Adipose tissue (tissue), 3 donors: ENCODE measurements around the gene TNFRSF1A. TPM values are rescaled to one million over a fixed set of nuclear protein-coding genes. Genes with fewer than 3 reads are reported as not detected.

ENCODE experiments used
- H3K27ac ChIP-seq: one replicate; pipeline ENCODE4 v1.5.1; 2013; ENCODE audit warnings: low read depth, low read length
- whole genome bisulfite sequencing, 3 donors: extraction: QIAGEN DNeasy Blood & Tissue Kit; methylation state at CpG; one replicate each; pipeline ENCODE4 v1.1.7; 2013; 5-methylcytosine and 5-hydroxymethylcytosine counted together
- polyA plus RNA-seq, 3 donors: library from polyadenylated mRNA; stranded (reverse); fragments of 200-250 nt; gene quantifications; one replicate each; pipeline ENCODE4 v1.2.3, GENCODE V29; 2013
- donor health status: healthy with polysubstance abuse.
- donor health status: Bipolar disorder and iron deficiency.
- donor health status: healthy.

The TNFRSF1A gene
- polyA plus RNA-seq, 3 donors = 46.8 to 238 (median 68.9) TPM

DNA sequence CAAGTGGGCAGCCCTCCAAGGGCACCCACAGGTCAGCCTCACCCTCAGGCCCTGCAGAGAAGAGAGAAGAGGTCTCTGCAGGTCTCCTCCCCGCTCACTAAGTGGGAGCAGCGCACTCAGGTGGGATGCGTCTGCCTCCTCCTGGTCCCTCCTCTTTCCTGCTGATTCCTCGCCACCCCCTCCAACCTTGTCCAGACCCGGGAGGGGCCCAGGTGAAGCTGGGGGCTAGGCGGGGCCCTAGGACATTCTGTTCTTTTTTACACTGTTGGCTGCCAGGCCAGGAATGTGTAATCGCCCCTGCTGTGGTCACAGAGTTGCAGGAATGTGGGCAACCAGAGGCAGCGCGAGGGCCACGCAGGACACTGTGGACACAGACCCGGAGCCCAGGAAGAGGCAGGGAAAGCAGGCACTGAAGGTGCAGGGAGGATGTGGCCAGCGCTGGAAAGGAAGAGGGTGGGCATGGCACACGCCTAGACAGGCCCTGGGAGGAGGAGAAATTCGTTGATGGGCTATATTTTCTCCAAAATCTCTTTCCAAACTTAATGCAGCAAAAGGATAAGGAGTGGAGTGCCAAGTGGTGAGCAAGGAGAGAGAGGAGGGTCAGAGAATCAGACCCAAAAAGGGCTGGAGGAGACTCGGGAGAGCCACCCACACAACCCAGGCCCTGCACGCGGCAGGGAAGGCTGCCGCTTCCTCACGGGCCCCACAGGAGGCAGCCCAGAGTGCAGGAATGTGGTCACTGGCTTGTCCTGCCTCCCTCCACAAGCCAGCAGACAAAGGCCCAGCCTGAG is 34.4 kb upstream of the TNFRSF1A start:
- 29 to 56% (median 35%) methylated on average over 17 to 19 of the region's 19 CpGs for WGBS, 3 donors
- H3K27ac ChIP-seq = no peak overlapping the region

DNA sequence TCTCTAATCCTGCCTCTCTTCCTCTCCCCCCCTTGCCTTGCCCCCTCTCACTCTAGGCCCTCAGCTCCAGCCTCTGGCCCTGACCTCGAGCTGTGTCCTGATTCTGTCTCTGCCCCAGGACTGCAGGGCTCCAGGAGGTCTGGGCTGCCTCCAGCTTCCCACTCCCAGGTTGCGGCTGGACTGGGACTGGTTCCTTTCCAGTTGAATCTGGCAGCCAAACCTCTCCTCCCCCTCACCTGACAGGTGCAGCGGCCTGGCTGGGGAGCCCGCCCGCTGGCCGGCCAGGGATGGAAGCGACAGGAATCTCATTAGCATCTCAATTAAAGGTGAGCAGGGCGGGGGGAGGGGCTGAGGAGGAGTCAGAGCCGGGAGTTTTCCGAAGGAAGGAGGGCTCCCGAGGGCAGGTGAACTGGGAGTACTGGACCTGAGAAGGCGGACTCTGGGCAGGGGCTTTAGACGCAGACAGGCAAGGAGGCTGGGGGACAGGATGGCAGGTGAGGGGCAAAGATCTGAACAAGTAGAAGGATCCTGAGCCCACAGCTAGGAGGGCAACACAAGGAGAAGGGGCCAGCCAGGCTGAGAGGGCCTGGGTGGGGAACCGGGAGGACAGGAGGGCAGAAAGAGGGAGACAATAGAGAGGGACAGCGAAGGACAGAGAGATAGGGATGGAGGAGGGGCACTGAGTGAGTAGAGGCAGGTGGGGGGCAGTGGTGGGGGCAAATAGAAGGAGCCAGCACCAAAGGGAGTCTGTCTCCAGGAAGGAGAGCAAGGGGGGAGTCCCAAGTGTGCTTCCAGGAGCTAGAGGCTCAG is 33.6 kb upstream of the TNFRSF1A start, which contains the start of gene SCNN1A:
Gene SCNN1A, minus strand, starts transcription at position 295 of the 810 bp plus-strand sequence. CDS start 780 bp downstream, outside the sequence.
- no peak within 1 kb of the TSS for H3K27ac ChIP-seq
- 71 to 85% (median 84%) methylated on average over 15 of the region's 15 CpGs for WGBS, 3 donors

DNA sequence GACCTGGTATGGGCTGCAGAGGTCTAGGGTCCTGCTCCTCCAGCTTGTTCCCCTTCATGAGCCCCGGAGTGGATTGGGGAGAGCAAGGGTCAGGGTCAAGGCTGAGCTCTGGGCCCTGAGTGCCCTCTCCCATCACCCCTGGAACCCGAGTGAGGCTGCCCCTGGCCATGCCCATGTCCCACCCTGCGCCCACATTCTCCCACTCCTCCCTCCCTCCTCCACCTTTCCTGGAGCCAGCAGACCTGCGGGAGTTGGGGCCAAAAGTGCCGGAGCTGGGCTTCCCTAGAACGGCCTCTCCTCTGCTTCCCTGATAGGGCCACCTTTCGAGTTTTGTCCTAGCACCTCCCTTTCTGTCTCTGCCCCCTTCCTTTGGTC is 32.9 kb upstream of the TNFRSF1A start:
- 68 to 80% (median 73%) methylated on average over 7 of the region's 7 CpGs for WGBS, 3 donors
- no peak overlapping the region for H3K27ac ChIP-seq

DNA sequence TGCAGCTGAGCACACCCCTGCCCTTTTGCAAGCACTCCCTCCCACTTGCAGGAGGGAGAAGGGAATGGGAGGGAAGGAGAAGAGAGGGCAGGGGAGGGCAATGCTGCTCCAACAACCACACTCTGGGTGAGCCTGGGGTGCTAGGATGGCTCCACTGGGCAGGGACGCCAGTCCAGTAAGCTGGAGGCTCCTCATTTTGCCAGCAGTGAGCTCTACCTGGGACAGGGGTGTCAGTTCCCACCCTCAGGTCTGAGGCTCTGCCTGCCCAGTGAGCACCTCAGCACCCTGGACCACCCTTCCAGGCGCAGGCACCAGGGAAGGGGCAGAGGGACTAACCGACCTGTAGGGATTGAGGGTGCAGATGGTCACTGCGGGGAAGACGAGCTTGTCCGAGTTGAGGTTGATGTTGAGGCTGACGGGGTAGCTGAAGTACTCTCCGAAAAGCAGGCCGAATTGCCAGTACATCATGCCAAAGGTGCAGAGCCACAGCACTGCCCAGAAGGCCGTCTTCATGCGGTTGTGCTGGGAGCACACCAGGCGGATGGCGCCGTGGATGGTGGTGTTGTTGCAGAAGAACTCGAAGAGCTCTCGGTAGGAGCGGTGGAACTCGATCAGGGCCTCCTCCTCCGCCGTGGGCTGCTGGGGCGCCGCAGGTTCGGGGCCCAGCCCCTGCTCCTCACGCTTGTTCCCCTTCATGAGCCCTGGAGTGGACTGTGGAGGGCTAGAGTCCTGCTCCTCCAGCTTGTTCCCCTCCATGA is 32.3 kb upstream of the TNFRSF1A start:
- 83 to 95% (median 89%) methylated on average over 23 to 24 of the region's 24 CpGs for WGBS, 3 donors

DNA sequence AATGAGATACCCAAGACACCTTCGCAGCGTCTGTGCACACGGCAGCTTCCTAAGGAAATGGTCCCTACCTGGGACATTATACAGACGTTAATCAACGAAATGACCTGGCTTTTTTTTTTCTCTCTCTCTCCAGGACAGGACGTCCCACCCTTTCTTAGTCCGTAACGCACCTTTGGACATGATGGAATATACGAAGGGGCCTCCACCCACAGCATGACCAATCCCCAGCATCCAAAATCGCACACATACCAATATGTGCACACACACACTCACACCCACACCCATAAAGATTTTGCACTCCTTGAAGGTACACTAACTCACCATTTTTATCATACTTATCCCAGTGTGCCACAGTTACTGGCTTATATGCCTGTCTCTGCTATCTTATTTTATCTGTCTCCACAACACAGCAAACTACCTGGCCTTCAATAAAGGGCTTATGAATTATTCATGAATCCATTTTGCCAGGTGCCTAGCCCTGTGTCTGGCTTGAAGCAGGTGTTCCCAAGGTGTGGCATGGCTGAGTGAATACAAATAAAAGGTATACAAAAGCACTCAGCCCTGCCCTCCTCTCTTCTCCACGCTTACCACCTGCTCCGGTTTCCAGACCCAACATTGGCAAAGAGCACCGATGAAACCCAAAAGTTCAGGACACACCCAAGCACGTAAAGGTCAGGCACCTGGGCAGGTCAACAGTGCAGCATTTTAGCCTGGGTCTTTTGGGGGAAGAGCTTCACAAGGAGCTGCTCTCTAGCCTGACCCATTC is 31.3 kb upstream of the TNFRSF1A start:
- no peak overlapping the region for H3K27ac ChIP-seq
- WGBS, 3 donors = 66 to 82% (median 76%) methylated on average over 14 of the region's 14 CpGs

More for the DNA sequence above, 32.3 kb upstream of the TNFRSF1A start:
- H3K27ac ChIP-seq = no peak overlapping the region

DNA sequence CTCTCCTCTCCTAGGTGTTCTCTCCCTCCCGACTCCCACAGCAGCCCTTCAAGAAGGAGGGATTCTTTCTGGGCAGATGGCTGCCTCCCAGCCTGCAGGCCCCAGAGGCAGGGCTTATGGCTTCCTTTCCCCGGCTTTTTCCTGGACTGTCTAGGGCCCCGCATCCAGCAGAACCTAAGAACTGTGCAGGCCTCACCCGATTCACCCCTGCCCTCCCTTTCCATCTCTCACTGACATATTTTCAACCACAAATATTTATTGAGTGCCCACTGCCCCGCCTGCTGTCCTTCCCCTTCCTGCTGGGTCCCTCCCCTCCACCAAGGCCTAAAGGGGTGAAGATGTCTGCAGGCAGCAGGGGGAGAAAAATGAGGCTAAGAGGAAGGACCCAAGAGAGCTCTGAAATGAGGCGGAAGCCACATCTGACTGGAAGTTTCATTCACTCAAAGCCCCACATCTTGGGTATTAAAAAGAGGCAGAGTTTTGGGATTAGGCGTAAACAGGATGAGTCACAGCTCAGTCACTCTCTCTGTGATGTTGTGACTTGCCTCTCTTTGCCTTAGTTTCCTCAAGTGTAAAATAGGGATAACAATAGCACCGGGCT is 30.6 kb upstream of the TNFRSF1A start:
- no peak overlapping the region for H3K27ac ChIP-seq
- 23 to 47% (median 37%) methylated on average over 8 of the region's 8 CpGs for WGBS, 3 donors

DNA sequence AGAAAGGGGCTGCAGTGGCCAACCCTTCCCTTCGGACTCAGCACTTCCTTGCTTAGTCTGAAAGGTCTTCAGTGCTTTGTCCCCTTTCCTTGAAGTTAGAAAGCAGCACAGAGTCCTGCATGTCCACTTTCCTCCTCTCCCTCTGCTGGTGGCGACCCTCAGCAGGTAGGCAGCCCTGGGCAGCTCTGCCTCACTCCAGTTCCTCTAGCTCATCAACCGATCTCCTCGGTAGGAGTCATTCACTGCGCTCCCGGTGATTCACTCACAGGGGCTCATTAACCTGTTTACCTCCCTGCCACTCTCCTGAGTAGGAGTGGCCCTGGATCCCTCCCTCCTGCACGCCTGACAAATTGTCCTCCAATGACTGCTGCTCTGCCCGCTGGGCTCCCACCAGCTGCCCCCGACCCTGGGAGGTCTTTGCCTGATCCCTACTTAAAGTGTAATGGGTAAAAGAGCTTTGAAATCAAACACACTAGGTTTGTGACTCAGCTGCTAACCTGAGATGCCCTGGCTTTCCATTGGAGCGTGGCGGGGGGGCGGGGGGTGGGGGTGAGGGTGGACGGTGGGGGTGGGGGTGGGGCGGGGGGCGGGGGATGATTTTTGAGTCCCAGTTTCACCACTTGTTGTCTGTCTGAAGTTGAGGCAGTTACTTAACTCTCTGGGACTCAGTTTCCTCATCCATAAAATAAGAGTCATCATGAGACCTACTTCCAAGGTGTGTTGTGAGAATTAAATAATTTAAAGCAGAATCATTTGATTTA is 29.3 kb upstream of the TNFRSF1A start:
- 31 to 73% (median 70%) methylated on average over 14 to 15 of the region's 15 CpGs for WGBS, 3 donors
- no peak overlapping the region for H3K27ac ChIP-seq

DNA sequence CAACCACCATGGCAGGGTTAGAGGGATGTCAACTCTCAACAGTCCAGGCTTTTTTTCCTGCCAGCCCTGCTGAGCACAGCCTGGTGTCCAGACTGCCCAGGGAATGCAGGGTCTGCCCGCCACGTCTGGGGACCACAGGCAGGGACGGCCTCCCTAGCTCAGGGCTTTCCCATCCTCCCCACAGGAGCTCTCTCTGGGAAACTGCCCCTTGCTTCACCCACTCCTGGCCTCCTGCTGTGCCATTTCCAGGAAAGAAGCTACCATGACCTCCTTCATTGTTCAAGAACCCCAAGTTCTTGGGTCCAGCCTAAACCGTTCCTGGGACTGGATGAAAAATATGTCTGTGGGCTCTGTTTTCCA is 28.7 kb upstream of the TNFRSF1A start:
- H3K27ac ChIP-seq = no peak overlapping the region
- 66 to 95% (median 95%) methylated on average over 4 of the region's 4 CpGs for WGBS, 3 donors

DNA sequence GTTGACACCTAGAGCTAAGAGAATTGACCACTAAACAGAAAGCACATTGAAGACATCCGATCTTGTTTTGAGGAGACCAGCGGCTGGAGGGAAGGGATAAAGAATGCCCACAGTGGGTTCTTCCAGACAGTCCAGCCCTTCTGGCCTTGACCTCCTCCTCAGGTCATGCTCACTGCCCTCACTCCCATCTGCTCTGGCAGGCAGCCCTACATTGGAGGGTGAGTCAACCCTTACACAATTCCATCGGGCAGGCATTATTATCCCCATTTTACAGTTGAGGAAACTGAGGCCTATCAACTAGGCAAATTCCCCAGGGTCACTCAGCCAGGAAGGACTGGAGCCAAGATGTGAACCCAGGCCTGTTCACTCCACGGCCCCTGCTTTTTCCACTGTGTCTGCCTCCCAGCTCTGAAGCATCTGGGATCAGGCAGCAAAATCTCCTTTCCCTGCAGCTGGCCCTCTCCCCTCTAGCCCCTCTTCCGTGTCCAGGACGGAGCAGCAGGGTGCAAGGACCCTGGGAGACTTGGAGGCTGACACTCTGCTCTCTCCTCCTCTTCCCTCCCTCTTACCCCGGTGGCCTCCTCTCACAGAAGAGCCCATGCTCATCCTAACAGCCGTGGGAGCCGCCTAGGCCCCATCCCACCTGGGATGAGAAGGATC is 28.2 kb upstream of the TNFRSF1A start:
- 85 to 91% (median 91%) methylated on average over 9 of the region's 9 CpGs for WGBS, 3 donors
- no peak overlapping the region for H3K27ac ChIP-seq

DNA sequence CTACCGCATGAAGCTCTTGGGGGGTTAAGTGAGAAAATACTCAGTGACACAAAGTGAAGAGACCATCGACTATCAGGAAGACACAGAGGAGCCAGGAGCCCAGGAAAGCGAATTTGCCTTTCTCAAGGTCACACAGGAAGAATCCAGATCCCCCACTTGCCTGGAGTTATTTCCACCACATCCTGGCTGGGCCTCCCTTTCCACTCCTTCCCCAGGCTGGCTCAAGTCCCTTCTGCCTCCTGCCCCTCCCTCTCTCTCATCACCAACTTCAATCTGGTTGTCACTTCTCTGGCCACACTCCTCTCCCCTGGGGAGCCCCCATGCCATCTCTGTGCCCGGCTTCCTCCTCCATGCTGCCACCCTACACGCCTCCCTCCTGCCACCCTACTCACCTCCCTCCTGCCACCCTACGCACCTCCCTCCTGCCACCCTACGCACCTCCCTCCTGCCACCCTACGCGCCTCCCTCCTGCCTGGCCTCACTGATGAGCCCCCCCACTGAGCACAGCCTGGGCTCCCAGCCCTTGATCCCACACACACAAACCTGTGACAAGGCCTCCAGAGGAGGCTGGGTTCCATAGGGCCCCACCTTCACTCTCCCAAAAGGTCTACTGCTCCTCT is 27.1 kb upstream of the TNFRSF1A start:
- 74 to 86% (median 84%) methylated on average over 9 of the region's 9 CpGs for WGBS, 3 donors
- H3K27ac ChIP-seq = no peak overlapping the region

DNA sequence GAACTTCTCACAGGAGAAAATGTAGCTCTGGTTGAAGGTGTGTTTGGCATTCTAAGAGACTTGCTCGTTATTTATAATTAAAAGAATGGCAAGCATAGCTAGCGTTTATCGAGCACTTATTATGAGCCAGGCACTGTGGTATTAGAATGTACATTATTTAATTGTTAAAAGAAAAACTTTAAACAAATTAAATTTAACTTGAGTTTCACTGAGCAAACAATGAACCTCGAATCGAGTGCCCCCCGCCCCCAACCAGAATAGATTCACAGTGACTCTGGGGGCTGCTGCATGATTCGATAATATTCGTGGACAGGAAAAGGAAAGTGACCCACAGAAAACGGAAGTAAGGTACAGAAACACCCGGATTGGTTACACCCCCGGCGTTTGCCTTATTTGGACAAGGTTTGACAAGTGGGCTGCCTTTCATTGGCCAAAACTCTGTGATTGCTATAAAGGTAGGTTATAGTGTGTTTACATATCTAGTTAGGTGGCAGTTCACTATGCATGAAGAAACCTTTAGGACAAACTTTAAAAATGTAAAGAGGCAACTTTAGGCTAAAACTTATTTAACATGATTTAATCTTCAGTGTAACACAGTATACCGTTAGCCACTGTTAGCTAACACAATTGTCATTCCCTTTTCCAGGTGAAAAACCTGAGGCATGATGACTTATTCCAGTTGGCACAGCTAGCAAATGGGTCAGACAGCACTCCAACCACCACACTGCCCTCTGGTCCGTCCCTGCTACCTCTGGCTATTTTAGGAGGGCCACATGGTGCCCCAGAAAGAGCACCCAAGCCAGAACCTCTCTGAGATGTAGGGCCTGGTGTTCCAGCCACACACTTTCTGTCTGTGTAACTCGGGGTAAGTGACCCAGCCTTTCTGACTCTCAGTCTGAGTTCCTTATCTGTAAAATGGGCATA is 26.4 kb upstream of the TNFRSF1A start:
- 52 to 76% (median 54%) methylated on average over 15 of the region's 15 CpGs for WGBS, 3 donors
- H3K27ac ChIP-seq = no peak overlapping the region

DNA sequence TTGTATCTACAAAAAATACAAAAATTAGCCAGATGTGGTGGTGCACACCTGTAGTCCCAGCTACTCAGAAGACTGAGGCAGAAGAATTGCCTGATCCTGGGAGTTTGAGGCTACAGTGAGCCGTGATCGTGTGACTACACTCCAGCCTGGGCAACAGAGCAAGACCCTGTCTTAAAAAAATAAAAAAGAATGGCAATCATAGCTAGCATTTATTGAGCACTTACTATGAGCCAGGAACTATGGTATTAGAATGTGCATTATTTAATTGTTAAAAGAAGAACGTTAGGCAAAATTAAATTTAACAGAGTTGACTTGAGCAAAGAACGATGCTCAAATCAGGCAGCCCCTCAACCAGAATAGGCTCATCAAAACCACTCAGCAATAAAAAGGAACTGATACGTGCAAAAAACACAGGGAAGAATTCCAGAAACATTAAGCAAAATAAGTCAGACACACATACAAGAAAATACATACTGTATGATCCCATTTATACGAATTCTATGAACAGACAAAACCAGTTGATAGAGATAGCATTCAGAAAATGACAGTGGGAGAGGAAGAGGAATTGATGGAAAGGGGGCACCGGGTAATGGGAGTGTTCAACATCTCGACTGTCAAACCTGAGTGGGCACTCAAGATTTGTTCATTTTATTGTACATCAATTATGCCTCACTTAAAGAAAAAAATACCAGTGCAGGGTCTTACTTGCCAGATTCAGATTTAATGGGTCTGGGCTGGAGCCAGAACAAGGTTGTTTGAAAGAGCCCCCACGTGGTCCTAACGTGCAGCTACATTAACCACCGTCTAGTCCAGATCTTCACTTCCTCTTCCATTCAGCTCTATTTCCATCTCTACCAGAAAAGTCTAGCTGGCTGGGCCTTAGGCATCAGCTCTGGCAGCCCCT is 25.4 kb upstream of the TNFRSF1A start:
- H3K27ac ChIP-seq = no peak overlapping the region
- 45 to 59% (median 48%) methylated on average over 11 of the region's 11 CpGs for WGBS, 3 donors

DNA sequence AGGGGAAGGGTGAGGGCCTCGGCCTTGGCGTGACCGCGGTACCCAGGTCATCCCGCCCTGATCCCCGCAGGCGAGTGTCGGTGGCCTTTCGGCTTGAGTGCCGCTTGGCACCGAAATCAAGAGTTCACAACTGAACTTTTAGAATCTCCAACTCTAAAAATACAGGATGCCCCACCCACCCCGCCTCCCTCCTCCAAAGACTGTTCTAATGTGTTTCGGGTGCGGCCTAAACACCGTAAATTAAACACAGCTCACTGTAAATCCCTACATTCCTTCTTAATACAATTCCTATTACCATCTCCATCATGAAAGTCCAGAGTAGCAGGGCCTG is 22.1 kb upstream of the TNFRSF1A start:
- 12 to 27% (median 12%) methylated on average over 15 of the region's 15 CpGs for WGBS, 3 donors

DNA sequence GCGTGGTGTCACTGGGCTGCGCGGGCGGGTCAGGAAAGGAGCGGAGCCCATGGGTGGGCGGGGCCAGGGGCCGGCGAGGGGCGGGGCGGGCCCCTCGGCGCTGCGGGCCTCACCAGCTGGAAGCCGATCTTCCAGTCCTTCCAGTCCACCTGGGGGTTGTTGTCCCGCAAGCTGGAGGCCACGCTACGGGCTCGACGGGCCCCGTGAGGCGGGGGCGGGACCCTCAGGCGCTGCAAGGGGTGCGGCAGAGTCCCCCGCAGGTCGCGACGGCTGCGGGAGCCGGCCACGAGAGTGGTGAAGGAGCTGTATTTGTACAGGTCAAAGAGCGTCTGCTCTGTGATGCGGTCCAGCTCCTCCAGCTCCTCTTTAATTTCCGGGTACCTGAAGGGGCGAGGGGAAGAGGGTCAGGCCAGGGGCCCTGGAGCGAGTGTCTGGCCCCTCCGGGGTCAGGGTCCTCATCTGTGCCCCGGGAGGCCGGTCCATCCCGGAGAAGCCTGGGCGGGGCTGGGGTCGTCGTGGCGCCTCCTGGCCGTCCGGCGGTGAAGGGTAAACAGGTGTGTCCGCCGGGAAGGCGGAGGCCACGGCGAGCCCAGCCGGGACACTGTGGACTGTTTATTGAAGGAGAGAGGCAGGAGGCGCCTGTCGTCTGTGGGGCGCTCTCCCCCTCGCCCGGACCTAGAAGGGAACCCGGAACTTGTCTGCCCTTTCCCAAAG is 21.6 kb upstream of the TNFRSF1A start:
- peak overlapping the region; percentile 87 for H3K27ac ChIP-seq
- 1 to 5% (median 3%) methylated on average over 51 to 59 of the region's 59 CpGs for WGBS, 3 donors

More for the DNA sequence above, 22.1 kb upstream of the TNFRSF1A start:
- no peak overlapping the region for H3K27ac ChIP-seq
